ENCODE results near the gene CD7. TPM values are rescaled to one million over a fixed set of nuclear protein-coding genes. Genes with fewer than 3 reads are reported as not detected.

Gene CD7
- total and polyA plus RNA-seq, 9 of the 15 experiments (the other 6 are each of a cell fraction or from before 2014, with no cell fraction given), result 0.21 to 0.35 TPM; not detected in 7

DNA sequence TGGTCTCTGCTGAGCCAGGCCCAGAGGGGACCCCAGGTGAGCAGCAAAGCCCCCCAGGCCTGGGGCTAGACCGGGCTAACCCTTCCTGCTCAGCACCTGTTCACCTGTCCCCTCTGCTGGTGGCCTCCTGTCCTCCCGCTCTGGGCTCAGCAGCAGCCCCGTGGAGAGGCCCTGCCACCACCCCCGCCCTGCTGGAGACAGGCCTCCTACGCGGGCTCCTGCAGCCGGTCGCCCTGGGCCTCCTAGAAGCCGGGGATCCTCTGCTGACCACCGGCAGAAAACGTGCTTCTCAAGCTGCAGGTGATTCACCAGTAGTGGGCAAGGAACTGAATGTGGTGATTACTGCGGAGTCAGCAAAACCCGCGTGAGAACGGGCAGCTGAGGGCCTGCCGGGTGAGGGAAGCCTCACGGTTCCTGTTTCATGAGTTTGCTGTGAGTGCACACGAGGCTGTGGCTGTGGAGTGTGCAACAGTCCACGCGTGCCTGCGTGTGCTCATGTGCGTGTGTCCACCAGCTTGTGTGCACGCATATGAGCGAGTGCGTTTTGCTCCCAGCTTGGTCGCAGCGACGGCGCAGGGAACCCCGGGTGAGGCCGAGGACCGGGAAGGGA lies 15.4 kb upstream of the CD7 start (continued):
- no peak for TF ChIP-seq ETV6 (IDR thresholded peaks at IDR 0.05; ENCODE audit: borderline replicate concordance in 1 of 2, low read depth in 2 of 2, low read length in 1 of 2)
- TF ChIP-seq ETV6 (CRISPR knock-in tag; IDR thresholded peaks at IDR 0.05; ENCODE audit: borderline replicate concordance), result 0 out of 2 replicates have a peak, but pooled peaks have one; percentile 72
- TF ChIP-seq, protein P1, sequence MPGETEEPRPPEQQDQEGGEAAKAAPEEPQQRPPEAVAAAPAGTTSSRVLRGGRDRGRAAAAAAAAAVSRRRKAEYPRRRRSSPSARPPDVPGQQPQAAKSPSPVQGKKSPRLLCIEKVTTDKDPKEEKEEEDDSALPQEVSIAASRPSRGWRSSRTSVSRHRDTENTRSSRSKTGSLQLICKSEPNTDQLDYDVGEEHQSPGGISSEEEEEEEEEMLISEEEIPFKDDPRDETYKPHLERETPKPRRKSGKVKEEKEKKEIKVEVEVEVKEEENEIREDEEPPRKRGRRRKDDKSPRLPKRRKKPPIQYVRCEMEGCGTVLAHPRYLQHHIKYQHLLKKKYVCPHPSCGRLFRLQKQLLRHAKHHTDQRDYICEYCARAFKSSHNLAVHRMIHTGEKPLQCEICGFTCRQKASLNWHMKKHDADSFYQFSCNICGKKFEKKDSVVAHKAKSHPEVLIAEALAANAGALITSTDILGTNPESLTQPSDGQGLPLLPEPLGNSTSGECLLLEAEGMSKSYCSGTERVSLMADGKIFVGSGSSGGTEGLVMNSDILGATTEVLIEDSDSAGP (CRISPR knock-in tag; IDR thresholded peaks at IDR 0.05), result no peak
- no peak for TF ChIP-seq NCOA4 (IDR thresholded peaks at IDR 0.05; ENCODE audit: partially characterized antibody)
- TF ChIP-seq TAF9B (IDR thresholded peaks at IDR 0.05; ENCODE audit: partially characterized antibody), result no peak
- no peak for TF ChIP-seq RNF2 (IDR thresholded peaks at IDR 0.05)
- TF ChIP-seq, protein P2, sequence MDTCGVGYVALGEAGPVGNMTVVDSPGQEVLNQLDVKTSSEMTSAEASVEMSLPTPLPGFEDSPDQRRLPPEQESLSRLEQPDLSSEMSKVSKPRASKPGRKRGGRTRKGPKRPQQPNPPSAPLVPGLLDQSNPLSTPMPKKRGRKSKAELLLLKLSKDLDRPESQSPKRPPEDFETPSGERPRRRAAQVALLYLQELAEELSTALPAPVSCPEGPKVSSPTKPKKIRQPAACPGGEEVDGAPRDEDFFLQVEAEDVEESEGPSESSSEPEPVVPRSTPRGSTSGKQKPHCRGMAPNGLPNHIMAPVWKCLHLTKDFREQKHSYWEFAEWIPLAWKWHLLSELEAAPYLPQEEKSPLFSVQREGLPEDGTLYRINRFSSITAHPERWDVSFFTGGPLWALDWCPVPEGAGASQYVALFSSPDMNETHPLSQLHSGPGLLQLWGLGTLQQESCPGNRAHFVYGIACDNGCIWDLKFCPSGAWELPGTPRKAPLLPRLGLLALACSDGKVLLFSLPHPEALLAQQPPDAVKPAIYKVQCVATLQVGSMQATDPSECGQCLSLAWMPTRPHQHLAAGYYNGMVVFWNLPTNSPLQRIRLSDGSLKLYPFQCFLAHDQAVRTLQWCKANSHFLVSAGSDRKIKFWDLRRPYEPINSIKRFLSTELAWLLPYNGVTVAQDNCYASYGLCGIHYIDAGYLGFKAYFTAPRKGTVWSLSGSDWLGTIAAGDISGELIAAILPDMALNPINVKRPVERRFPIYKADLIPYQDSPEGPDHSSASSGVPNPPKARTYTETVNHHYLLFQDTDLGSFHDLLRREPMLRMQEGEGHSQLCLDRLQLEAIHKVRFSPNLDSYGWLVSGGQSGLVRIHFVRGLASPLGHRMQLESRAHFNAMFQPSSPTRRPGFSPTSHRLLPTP (IDR thresholded peaks at IDR 0.05; ENCODE audit: borderline replicate concordance, extremely low read depth, insufficient read length), result no peak
- TF ChIP-seq, protein P3, sequence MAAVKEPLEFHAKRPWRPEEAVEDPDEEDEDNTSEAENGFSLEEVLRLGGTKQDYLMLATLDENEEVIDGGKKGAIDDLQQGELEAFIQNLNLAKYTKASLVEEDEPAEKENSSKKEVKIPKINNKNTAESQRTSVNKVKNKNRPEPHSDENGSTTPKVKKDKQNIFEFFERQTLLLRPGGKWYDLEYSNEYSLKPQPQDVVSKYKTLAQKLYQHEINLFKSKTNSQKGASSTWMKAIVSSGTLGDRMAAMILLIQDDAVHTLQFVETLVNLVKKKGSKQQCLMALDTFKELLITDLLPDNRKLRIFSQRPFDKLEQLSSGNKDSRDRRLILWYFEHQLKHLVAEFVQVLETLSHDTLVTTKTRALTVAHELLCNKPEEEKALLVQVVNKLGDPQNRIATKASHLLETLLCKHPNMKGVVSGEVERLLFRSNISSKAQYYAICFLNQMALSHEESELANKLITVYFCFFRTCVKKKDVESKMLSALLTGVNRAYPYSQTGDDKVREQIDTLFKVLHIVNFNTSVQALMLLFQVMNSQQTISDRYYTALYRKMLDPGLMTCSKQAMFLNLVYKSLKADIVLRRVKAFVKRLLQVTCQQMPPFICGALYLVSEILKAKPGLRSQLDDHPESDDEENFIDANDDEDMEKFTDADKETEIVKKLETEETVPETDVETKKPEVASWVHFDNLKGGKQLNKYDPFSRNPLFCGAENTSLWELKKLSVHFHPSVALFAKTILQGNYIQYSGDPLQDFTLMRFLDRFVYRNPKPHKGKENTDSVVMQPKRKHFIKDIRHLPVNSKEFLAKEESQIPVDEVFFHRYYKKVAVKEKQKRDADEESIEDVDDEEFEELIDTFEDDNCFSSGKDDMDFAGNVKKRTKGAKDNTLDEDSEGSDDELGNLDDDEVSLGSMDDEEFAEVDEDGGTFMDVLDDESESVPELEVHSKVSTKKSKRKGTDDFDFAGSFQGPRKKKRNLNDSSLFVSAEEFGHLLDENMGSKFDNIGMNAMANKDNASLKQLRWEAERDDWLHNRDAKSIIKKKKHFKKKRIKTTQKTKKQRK (IDR thresholded peaks at IDR 0.05; ENCODE audit: borderline replicate concordance, low read depth, low read length), result no peak
- TF ChIP-seq SREBF2 (CRISPR knock-in tag; IDR thresholded peaks at IDR 0.05), result no peak
- no peak for TF ChIP-seq NCOR1 (IDR thresholded peaks at IDR 0.05)
- TF ChIP-seq MTA3 (IDR thresholded peaks at IDR 0.05; ENCODE audit: borderline replicate concordance), result peak; percentile 3; the same call in 1 of the 2 replicates
- no peak for TF ChIP-seq RERE (CRISPR knock-in tag; IDR thresholded peaks at IDR 0.05; ENCODE audit: borderline replicate concordance)
- TF ChIP-seq JUND (IDR thresholded peaks at IDR 0.05; ENCODE audit: borderline replicate concordance, low read depth, low read length), result no peak
- TF ChIP-seq JUND (tag; IDR thresholded peaks at IDR 0.05; ENCODE audit: borderline replicate concordance, low read depth, low read length), result no peak

Data from K562 (cell line).